Posterior cingulate gyrus (tissue), 11 donors: ENCODE data around the gene PLD4.
"Not testable (repeated sequence)": the region's sequence is repeated elsewhere in the genome, so short reads cannot be mapped to it uniquely, and the experiment has no call there.

Experiments used
- DNase-seq, 10 donors: peaks; one replicate each; pipeline versions ENCODE4 v3.0.0 to v3.0.0-alpha.2; 2020 to 2021; ENCODE audit warnings: mixed read lengths in 3 of 10
- intact Hi-C: fragments of 100-400 bp; cut with DNase I; formaldehyde crosslinking; loops from one replicate; pipeline ENCODE4 v1.15.1; 2023

PLD4 gene, protein sequence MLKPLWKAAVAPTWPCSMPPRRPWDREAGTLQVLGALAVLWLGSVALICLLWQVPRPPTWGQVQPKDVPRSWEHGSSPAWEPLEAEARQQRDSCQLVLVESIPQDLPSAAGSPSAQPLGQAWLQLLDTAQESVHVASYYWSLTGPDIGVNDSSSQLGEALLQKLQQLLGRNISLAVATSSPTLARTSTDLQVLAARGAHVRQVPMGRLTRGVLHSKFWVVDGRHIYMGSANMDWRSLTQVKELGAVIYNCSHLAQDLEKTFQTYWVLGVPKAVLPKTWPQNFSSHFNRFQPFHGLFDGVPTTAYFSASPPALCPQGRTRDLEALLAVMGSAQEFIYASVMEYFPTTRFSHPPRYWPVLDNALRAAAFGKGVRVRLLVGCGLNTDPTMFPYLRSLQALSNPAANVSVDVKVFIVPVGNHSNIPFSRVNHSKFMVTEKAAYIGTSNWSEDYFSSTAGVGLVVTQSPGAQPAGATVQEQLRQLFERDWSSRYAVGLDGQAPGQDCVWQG

GRCh38 chr14:104924421-104925213 lies at the start of gene PLD4:
Gene PLD4, plus strand, starts transcription at chr14:104924879. Its CDS starts 2,262 bp downstream, at chr14:104927141.
- DNase-seq = no peak
- intact Hi-C loops = no loop called here

GRCh38 chr14:104875412-104875751 lies 49.3 kb upstream of the PLD4 start:
- intact Hi-C loops = no loop called here
- DNase-seq = peak in 1 of 10 donors; percentile 74

DNA sequence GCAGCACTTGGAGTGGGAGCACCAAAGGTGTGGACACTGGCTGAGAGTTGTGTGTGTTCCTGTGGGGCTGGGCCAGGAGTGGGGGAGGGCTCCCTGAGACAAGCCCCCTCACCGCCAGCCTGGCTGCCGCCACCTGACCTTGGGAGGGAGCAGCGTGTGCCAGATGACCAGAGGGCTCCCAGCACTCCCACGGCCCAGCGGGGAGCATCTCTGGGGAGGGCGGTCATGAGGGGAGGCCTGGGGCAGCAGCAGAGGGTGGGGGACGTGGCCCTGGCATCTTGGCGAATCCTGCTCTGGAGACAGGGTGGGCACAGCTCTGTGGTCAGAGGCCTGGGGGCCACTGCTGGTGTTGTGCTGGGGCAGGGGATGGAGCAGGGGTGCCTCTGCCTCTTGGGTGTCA lies 48.9 kb upstream of the PLD4 start:
- DNase-seq = peak in 3 of 10 donors; percentile 1 to 65 (median 55)
- intact Hi-C loops = no loop called here

DNA sequence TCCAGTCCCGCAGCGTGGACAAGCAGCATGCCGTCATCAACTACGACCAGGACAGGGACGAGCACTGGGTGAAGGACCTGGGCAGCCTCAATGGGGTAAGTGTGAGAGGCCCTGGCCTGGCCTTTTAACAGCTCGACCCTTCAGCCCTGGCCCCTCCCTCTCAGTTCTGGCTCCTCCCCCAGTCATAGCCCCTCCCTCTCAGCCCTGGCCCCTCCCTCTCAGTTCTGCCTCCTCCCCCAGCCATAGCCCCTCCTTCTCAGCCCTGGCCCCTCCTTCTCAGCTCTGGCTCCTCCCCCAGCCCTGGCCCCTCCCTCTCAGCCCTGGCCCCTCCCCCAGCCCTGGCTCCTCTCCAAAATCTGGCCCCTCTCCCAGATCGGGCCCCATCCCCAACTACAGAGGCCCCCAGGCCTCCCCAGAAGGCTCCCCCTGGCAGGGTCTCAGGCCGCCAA lies 48.4 kb upstream of the PLD4 start:
- DNase-seq = peak in 2 of 10 donors; percentile 41 to 75
- intact Hi-C loops = no loop called here

GRCh38 chr14:104877066-104877805 lies 47.4 kb upstream of the PLD4 start:
- peak in 3 of 10 donors; percentile 46 to 76 (median 66) for DNase-seq
- intact Hi-C loops = no loop called here

DNA sequence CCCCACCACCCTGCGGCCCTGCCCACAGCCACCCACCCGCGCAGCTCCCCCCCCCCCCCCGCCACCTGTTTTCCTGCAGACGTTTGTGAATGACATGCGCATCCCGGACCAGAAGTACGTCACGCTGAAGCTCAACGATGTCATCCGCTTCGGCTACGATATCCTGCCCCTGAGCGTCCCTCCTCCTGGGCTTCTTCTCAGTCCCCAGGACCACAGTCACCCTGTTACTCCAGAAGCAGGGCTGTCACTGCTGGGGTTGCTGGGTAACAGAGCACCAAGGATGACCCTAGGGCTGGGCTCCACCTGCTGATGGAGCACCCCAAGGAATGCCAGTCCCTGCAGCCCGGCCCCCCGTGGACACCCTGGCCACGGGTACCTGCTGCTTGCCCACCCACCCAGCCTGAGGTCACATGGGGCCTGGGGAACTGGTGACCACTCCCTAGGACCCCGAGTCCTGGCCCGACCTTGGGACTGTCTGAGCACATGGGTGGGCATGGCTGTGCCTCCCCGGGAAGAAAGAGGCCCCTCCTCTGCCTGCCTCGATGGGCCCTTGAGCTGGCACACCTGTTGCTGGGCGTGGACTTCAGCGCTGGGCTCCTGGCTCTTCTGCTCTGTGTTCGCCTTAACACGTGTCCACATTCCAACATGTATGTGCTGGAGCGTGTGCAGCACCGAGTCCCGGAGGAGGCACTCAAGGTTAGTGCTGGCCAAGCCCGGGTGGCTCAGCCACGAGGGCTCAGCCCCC lies 46.7 kb upstream of the PLD4 start:
- intact Hi-C loops = no loop called here
- peak in 4 of 10 donors; percentile 20 to 69 (median 50) for DNase-seq

GRCh38 chr14:104878582-104878981 lies 46.1 kb upstream of the PLD4 start:
- peak in 5 of 10 donors; percentile 3 to 81 (median 75) for DNase-seq
- intact Hi-C loops = no loop called here

GRCh38 chr14:104879201-104879982 lies 45.3 kb upstream of the PLD4 start:
- peak in 4 of 10 donors; percentile 5 to 77 (median 67) for DNase-seq
- intact Hi-C loops = no loop called here

GRCh38 chr14:104879983-104880565 lies 44.6 kb upstream of the PLD4 start:
- DNase-seq = peak in 5 of 10 donors; percentile 3 to 69 (median 59)
- intact Hi-C loops = no loop called here

DNA sequence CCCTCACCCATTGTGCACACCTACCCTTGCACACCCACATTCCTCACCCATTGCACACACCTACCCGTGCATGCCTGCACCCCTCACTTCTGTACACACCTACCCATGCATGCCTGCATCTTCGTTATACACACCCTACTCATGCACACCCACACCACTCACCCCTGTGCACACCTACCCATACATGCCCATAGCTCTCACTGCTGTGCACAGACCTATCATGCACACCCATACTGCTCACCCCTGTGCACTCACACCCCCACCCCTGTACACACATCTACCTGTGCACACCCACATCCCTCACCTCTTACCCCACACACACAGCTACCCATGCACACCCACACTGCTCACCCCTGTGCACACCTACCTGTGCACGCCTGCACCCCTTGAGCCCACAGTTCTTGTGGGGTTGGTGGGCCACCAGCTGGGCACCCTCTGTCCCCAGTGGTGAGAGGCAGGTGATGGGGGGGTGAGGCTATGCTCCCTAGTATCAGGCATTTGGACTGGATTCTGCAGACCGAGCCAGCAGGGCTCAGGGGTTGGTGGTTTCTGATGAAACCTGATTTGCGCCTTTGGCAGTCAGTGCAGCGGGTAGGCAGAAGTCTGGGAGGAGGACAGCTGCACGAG lies 44.0 kb upstream of the PLD4 start:
- intact Hi-C loops = no loop called here
- peak in 2 of 10 donors; percentile 3 to 12 for DNase-seq

- intact Hi-C loops = no loop called here
- peak in 5 of 10 donors; percentile 27 to 86 (median 78) for DNase-seq
Measured at GRCh38 chr14:104881369-104881979, 43.2 kb upstream of the PLD4 start.

DNA sequence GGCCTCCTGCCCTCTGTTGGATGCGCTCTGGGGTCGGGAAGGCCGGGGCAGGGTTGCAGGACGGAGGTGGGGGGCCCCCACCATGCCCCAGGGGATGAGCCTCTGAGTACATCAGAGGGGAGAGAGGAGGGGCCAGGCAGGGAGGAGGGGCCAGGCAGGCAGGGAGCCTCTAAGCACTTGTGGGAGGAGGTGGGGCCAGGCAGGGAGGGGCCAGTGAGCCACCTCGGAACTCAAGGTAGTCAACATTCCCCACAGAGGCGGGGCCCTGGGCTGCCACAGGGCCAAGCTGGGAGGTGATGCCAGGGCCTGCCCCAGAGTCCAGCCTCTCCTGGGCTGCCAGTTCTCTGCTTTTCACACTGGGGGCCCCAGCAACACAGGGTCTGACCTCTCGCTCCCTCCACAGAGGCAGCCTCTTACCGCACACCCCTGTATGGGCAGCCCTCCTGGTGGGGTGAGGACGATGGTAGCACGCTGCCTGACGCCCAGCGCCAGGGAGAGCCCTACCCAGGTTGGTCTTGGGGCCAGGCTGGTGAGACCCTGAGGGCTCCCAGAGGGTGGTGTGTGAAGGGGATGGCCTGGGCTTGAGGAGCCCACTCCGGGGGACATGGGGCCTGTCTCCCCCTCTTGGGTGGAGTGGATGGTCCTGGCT lies 42.2 kb upstream of the PLD4 start:
- intact Hi-C loops = no loop called here
- DNase-seq = peak in 4 of 10 donors; percentile 18 to 79 (median 72)

DNA sequence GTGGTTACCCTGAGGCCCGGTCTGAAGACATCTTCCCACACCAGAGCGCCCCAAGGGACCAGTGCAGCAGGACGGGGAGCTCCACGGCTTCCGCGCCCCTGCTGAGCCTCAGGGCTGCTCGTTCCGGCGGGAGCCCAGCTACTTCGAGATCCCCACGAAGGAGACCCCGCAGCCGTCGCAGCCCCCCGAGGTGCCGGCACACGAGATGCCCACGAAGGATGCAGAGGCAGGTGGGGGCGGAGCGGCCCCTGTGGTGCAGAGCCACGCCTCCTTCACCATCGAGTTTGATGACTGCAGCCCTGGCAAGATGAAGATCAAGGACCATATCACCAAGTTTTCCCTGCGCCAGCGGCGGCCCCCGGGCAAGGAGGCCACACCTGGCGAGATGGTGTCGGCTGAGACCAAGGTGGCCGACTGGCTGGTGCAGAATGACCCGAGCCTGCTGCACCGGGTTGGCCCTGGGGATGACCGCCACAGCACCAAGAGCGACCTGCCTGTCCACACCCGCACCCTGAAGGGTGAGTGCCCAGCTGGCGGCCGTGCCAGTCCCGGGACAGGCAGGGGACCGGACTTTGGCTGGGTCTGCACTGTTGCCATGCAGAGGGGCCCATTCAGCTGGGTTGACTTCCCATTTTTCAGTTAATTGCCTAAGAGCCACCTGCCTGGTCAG lies 41.6 kb upstream of the PLD4 start:
- peak in 4 of 10 donors; percentile 26 to 77 (median 73) for DNase-seq
- intact Hi-C loops = no loop called here

DNA sequence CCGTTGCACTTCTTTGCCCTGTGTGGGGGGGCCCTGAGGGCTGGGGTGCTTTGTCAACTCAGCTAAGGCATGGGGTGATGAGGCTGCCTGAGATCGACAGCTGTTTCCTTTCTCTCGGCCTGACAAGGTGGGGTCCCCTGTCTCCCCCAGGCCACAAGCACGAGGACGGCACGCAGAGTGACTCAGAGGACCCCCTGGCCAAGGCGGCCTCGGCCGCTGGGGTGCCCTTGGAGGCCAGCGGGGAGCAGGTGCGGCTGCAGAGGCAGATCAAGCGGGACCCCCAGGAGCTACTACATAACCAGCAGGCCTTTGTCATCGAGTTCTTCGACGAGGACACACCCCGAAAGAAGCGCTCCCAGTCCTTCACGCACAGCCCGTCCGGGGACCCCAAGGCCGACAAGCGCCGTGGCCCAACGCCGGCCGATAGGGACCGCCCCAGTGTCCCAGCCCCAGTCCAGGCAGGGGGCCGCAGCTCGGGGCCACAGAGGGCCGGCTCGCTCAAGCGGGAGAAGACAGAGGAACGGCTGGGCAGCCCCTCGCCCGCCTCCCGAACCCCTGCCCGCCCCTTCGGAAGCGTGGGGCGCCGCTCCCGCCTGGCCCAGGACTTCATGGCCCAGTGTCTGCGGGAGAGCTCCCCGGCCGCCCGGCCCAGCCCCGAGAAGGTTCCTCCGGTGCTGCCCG lies 40.9 kb upstream of the PLD4 start:
- intact Hi-C loops = no loop called here

GRCh38 chr14:104884381-104884780 lies 40.3 kb upstream of the PLD4 start:
- DNase-seq = peak in 3 of 10 donors; percentile 40 to 63 (median 52)
- intact Hi-C loops = not testable (repeated sequence)

More for the DNA sequence above, 40.9 kb upstream of the PLD4 start:
- DNase-seq = peak in 3 of 10 donors; percentile 63 to 86 (median 64)
